H1 (cell line): ENCODE results near the gene LDLRAD3. TPM values are rescaled to one million over a fixed set of nuclear protein-coding genes. Genes with fewer than 3 reads are reported as not detected.
A peak's percentile ranks its signal among the peaks of the same experiment; 100 is the strongest.

Experiments used
- ASH2L ChIP-seq: fragments of 200-600, 300-600 bp; sonication (generic); IDR thresholded peaks from one replicate; pipeline ENCODE4 v1.7.1; 2017; ENCODE audit warnings: low read length
- ATF2 ChIP-seq: IDR thresholded peaks from 2 replicates; pipeline ENCODE4 v1.6.1; 2012; ENCODE audit warnings: low read length, inconsistent platforms
- CHD1 ChIP-seq: IDR thresholded peaks from 2 replicates; pipeline ENCODE4 v1.6.1; 2012; ENCODE audit warnings: low read depth, low read length, improper control_type of control experiment
- CHD2 ChIP-seq: IDR thresholded peaks from 2 replicates; pipeline ENCODE4 v1.6.1; 2012; ENCODE audit warnings: low read length, improper control_type of control experiment
- NANOG ChIP-seq: IDR thresholded peaks from 2 replicates; pipeline ENCODE4 v1.6.1; 2011; ENCODE audit warnings: low read length, low read depth, mild to moderate bottlenecking, inconsistent platforms; ENCODE audit not compliant: insufficient read depth, poor library complexity, severe bottlenecking
- SIX5 ChIP-seq: IDR thresholded peaks from 2 replicates; pipeline ENCODE4 v1.6.1; 2011; ENCODE audit warnings: mild to moderate bottlenecking, low read depth, low read length
- SUZ12 ChIP-seq: fragments of 200-600 bp; sonication (generic); IDR thresholded peaks from 2 replicates; pipeline ENCODE4 v1.6.1; 2012; ENCODE audit warnings: mild to moderate bottlenecking, inconsistent platforms, low read length, moderate library complexity, mixed read lengths
- YY1 ChIP-seq: IDR thresholded peaks from 2 replicates; pipeline ENCODE4 v1.6.1; 2011; ENCODE audit warnings: low read depth, mild to moderate bottlenecking, low read length
- polyA plus RNA-seq, 7 experiments: library from polyadenylated mRNA; depleted of rRNA in 3 of 7; stranded (reverse) in 5 of 7; unstranded in 2 of 7; fragments of >200 nt in 5 of 7; fragments of 200-250 nt in 2 of 7; gene quantifications; 1 replicate in 5 of 7; 2 replicates in 1 of 7; 4 replicates in 1 of 7; pipeline versions ENCODE4 v1.2.1 to v1.2.3, GENCODE V29; 2011 to 2013; ENCODE audit warnings: missing spikeins in 2 of 7, mixed read lengths in 2 of 7
- total RNA-seq: library from RNA; stranded (reverse); fragmentation: NEBNext Ultra II Directional; extraction: Animal tissue kit (Norgen Biotek cat#: 25700); gene quantifications from 2 replicates; pipeline ENCODE4 v1.2.1, GENCODE V29; 2021
- TF ChIP-seq, protein P1 (sequence below): IDR thresholded peaks from 2 replicates; pipeline ENCODE4 v1.6.1; 2012; ENCODE audit warnings: inconsistent platforms
- TF ChIP-seq, protein P2 (sequence below): IDR thresholded peaks from 2 replicates; pipeline ENCODE4 v1.6.1; 2011; ENCODE audit warnings: low read depth, mild to moderate bottlenecking, low read length; ENCODE audit not compliant: insufficient read depth

Gene LDLRAD3
- total and polyA plus RNA-seq, 2 of the 8 experiments (the other 6 are each of a cell fraction or from before 2014, with no cell fraction given) = 18.6 to 22.8 TPM

- TF ChIP-seq SUZ12 (no peak), CHD2 (no peak), CHD1 (no peak), ATF2 (no peak), ASH2L (no peak), YY1 (peak; percentile 66; the same call in 1 of the 2 replicates), SIX5 (no peak), NANOG (no peak)
- TF ChIP-seq, protein P1, sequence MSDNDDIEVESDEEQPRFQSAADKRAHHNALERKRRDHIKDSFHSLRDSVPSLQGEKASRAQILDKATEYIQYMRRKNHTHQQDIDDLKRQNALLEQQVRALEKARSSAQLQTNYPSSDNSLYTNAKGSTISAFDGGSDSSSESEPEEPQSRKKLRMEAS = no peak
- TF ChIP-seq, protein P2, sequence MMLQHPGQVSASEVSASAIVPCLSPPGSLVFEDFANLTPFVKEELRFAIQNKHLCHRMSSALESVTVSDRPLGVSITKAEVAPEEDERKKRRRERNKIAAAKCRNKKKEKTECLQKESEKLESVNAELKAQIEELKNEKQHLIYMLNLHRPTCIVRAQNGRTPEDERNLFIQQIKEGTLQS = no peak
These were observed 148.6 kb downstream of the LDLRAD3 start (continued) for GRCh38 chr11:36092314-36093030.
